Ovary (tissue), 9 donors: ENCODE measurements around the gene FOXK2. TPM values are rescaled to one million over a fixed set of nuclear protein-coding genes. Genes with fewer than 3 reads are reported as not detected.

ENCODE experiments used
- DNase-seq, 5 donors: peaks; one replicate each; pipeline ENCODE4 v3.0.0-alpha.2; 2019 to 2020
- H3K27ac ChIP-seq, 2 donors: fragments of 200-600 bp; one replicate each; pipeline versions ENCODE4 v1.5.1 to v1.8.0; 2019 to 2022
- H3K27me3 ChIP-seq: fragments of 200-600 bp; one replicate; pipeline ENCODE4 v1.8.0; 2022
- H3K36me3 ChIP-seq: fragments of 200-600 bp; sonication (generic); one replicate; pipeline ENCODE4 v1.5.1; 2019
- H3K4me1 ChIP-seq: one replicate; pipeline ENCODE4 v1.8.1; 2013; ENCODE audit warnings: mild to moderate bottlenecking, moderate library complexity; ENCODE audit not compliant: insufficient read depth
- H3K4me3 ChIP-seq: fragments of 200-600 bp; sonication (generic); one replicate; pipeline ENCODE4 v1.5.1; 2017
- H3K9me3 ChIP-seq, 2 donors: fragments of 200-600 bp in 1 of 2; sonication (generic) in 1 of 2; one replicate each; pipeline versions ENCODE4 v1.5.1 to v1.8.1; 2013 to 2019; ENCODE audit warnings: mild to moderate bottlenecking in 1 of 2, moderate library complexity in 1 of 2
- CTCF ChIP-seq, 3 donors: fragments of 450-650 bp in 2 of 3; fragments of 200-600 bp in 1 of 3; IDR thresholded peaks; one replicate each; pipeline versions ENCODE4 v1.5.1 to v1.8.0; 2016 to 2022; ENCODE audit warnings: antibody characterized with exemption in 3 of 3, mild to moderate bottlenecking in 1 of 3
- EP300 ChIP-seq: sonication (generic); formaldehyde crosslinking; IDR thresholded peaks from one replicate; pipeline ENCODE4 v1.6.1; 2017; ENCODE audit warnings: antibody characterized with exemption
- POLR2A ChIP-seq: fragments of 450-650 bp; IDR thresholded peaks from one replicate; pipeline ENCODE4 v1.6.1; 2017; ENCODE audit warnings: antibody characterized with exemption, mild to moderate bottlenecking, moderate library complexity
- WGBS, 3 donors: extraction: QIAGEN DNeasy Blood & Tissue Kit in 1 of 3; methylation state at CpG; one replicate each; pipeline versions ENCODE4 v1.1.5 to v1.1.7; 2013 to 2017; 5-methylcytosine and 5-hydroxymethylcytosine counted together
- intact Hi-C, 4 donors: fragments of 100-400 bp; cut with DNase I; formaldehyde crosslinking; loops; one replicate each; pipeline versions ENCODE4 v1.11.0 to v1.15.1; 2022 to 2023
- polyA plus RNA-seq, 2 donors: library from polyadenylated mRNA; stranded (reverse); fragments of 200-250 nt in 1 of 2; fragments of 350-450 nt in 1 of 2; fragmentation: Illumina TruSeq in 1 of 2; extraction: RNeasy Lipid Tissue Mini Kit (QIAGEN cat#74804) in 1 of 2; gene quantifications; one replicate each; pipeline ENCODE4 v1.2.3, GENCODE V29; 2013 to 2014
- total RNA-seq, 7 donors: library from RNA; depleted of rRNA in 2 of 7; stranded (reverse); fragments of >200 nt in 2 of 7; fragmentation: NEBNext Ultra II Directional in 3 of 7; extraction: Animal tissue kit (Norgen Biotek cat#: 25700) in 3 of 7; gene quantifications; one replicate each; pipeline versions ENCODE4 v1.1.0 to v1.2.4, GENCODE V29; 2016 to 2023
- donor health status: DM: no; HTN: no; CAD: no; lungs with moderate emphysema.
- donor health status: DM: no; HTN: no; CAD: no.
- donor health status: Bipolar disorder and iron deficiency.
- donor health status: DM: yes; HTN: yes; CAD: no.
- donor health status: DM: no; HTN: no; CAD: no.
- donor health status: DM: yes; HTN: yes; CAD: no.

The FOXK2 gene
- total and polyA plus RNA-seq, 9 donors, result 19.1 to 67.6 (median 43.0) TPM

GRCh38 chr17:82517230-82517865, 2.2 kb upstream of the FOXK2 start:
- no peaks in the 10 kb centered on the region for H3K27me3 ChIP-seq
- DNase-seq, result no peak
- H3K4me3 ChIP-seq, result no peak overlapping the region
- intact Hi-C loops, result loop anchor here in 1 of 4 donors (5.0 kb wide), 1 partner anchor 35 kb away; no protein-coding TSS in a partner anchor
- H3K4me1 ChIP-seq, result peaks cover 4% of the 10 kb centered on the region
- no peak overlapping the region for H3K27ac ChIP-seq
- whole genome bisulfite sequencing, 3 donors, result 80 to 81% (median 81%) methylated on average over 10 of the region's 10 CpGs
- TF ChIP-seq EP300 (no peak), CTCF (IDR thresholded peaks at IDR 0.05) (no peak), POLR2A (no peak)
- H3K9me3 ChIP-seq, result no peaks in the 10 kb centered on the region
- H3K36me3 ChIP-seq, result no peaks in the 10 kb centered on the region

GRCh38 chr17:82519971-82520903, 705 bp downstream of the FOXK2 start:
- TF ChIP-seq POLR2A, result no peak
- TF ChIP-seq EP300, result no peak
- TF ChIP-seq CTCF (IDR thresholded peaks at IDR 0.05), result no peak
- Histone ChIP-seq H3K27me3 (no peaks in the 10 kb centered on the region), H3K36me3 (no peaks in the 10 kb centered on the region), H3K4me1 (peaks cover 18% of the 10 kb centered on the region), H3K9me3 (no peaks in the 10 kb centered on the region), H3K27ac (peak overlapping the region; percentile 57 to 95), H3K4me3 (peak overlapping the region; percentile 73)
- DNase-seq, result peak; percentile 42 to 68 (median 47)
- intact Hi-C loops, result loop anchor here in 1 of 4 donors (5.0 kb wide), 1 partner anchor 32 kb away; no protein-coding TSS in a partner anchor
- 0% methylated on average over 69 to 94 of the region's 94 CpGs for WGBS, 3 donors

- Histone ChIP-seq H3K36me3 (no peaks in the 10 kb centered on the region), H3K9me3 (no peaks in the 10 kb centered on the region), H3K4me3 (no peak overlapping the region), H3K27ac (no peak overlapping the region), H3K27me3 (no peaks in the 10 kb centered on the region), H3K4me1 (peaks cover 28% of the 10 kb centered on the region)
- no peak for TF ChIP-seq CTCF (IDR thresholded peaks at IDR 0.05)
- no peak for TF ChIP-seq POLR2A
- TF ChIP-seq EP300, result no peak
- DNase-seq, result no peak
- intact Hi-C loops, result no loop called here
- 37 to 40% (median 37%) methylated on average over 4 of the region's 4 CpGs for WGBS, 3 donors
Observed at GRCh38 chr17:82524540-82524939, 5.0 kb downstream of the FOXK2 start.

GRCh38 chr17:82525712-82526111, 6.2 kb downstream of the FOXK2 start:
- 65 to 81% (median 66%) methylated on average over 4 of the region's 4 CpGs for WGBS, 3 donors
- Histone ChIP-seq H3K9me3 (no peaks in the 10 kb centered on the region), H3K36me3 (no peaks in the 10 kb centered on the region), H3K27me3 (no peaks in the 10 kb centered on the region), H3K4me3 (no peak overlapping the region), H3K4me1 (peaks cover 27% of the 10 kb centered on the region), H3K27ac (no peak overlapping the region)
- intact Hi-C loops, result no loop called here
- no peak for TF ChIP-seq EP300
- TF ChIP-seq POLR2A, result no peak
- no peak for TF ChIP-seq CTCF (IDR thresholded peaks at IDR 0.05)
- DNase-seq, result no peak
